PC-3 (cell line): ENCODE measurements around the gene NT5DC1.

ENCODE experiments used
- CTCF ChIP-seq: fragments of 300-600 bp; sonication (generic); conservative IDR thresholded peaks from 2 replicates; pipeline ENCODE4 v1.5.1; 2017; ENCODE audit warnings: antibody characterized with exemption, low read depth, mild to moderate bottlenecking, low read length
- EZH2phosphoT487 ChIP-seq: fragments of 300-600 bp; sonication (generic); IDR thresholded peaks from 2 replicates; pipeline ENCODE4 v1.6.1; 2018; ENCODE audit warnings: mild to moderate bottlenecking, antibody characterized with exemption, low read length, borderline replicate concordance

- TF ChIP-seq CTCF (no peak), EZH2phosphoT487 (no peak)
These were observed 6.6 kb upstream of the NT5DC1 start for GRCh38 chr6:116094041-116094440.
